ENCODE measurements around the gene DOK6. TPM values are rescaled to one million over a fixed set of nuclear protein-coding genes. Genes with fewer than 3 reads are reported as not detected.

The DOK6 gene
- total RNA-seq, 4 donors from 2014 or later, result 0.34 to 10.8 (median 0.52) TPM

- no peak for TF ChIP-seq CTCF (IDR thresholded peaks at IDR 0.05; ENCODE audit: low read depth)
Measured at GRCh38 chr18:69628774-69629359, 228.2 kb downstream of the DOK6 start.

- no peak for TF ChIP-seq CTCF (IDR thresholded peaks at IDR 0.05; ENCODE audit: low read depth)
Measured at GRCh38 chr18:69631281-69631680, 230.6 kb downstream of the DOK6 start.

- TF ChIP-seq CTCF (IDR thresholded peaks at IDR 0.05; ENCODE audit: low read depth), result no peak
Measured at GRCh38 chr18:69635482-69635881, 234.8 kb downstream of the DOK6 start.

- TF ChIP-seq CTCF (IDR thresholded peaks at IDR 0.05; ENCODE audit: low read depth), result no peak
Measured at GRCh38 chr18:69636529-69637301, 236.0 kb downstream of the DOK6 start.

- TF ChIP-seq CTCF (IDR thresholded peaks at IDR 0.05; ENCODE audit: low read depth), result no peak
Measured at GRCh38 chr18:69638056-69638455, 237.4 kb downstream of the DOK6 start.

GRCh38 chr18:69647702-69648101 lies 247.0 kb downstream of the DOK6 start:
- TF ChIP-seq CTCF (IDR thresholded peaks at IDR 0.05; ENCODE audit: low read depth), result no peak

- no peak for TF ChIP-seq CTCF (IDR thresholded peaks at IDR 0.05; ENCODE audit: low read depth)
Measured at GRCh38 chr18:69648486-69648885, 247.8 kb downstream of the DOK6 start.
